Common myeloid progenitor, CD34-positive (primary cell): ENCODE data around the gene HSPB9.

Experiments used
- CTCF ChIA-PET: fragments of 350-600 bp; sonication (Branson Sonifier 250); formaldehyde crosslinking; loops from one replicate; lab custom pipeline; 2021; ENCODE audit warnings: antibody characterized with exemption; lab: Charles Lee
- POLR2A ChIA-PET: fragments of 350-600 bp; sonication (Branson Sonifier 250); formaldehyde crosslinking; loops from one replicate; lab custom pipeline; 2021; ENCODE audit warnings: antibody characterized with exemption; lab: Charles Lee
- DNase-seq, 3 donors: peaks; one replicate each; pipeline versions ENCODE4 v3.0.0 to v3.0.0-alpha.2; 2013
- H3K27ac ChIP-seq, 2 experiments: 1 replicate in 1 of 2; 2 replicates in 1 of 2; pipeline ENCODE4 v1.7.0; 2013; ENCODE audit warnings: inconsistent platforms in 2 of 2, low read length in 2 of 2, mild to moderate bottlenecking in 2 of 2, low read depth in 1 of 2, moderate library complexity in 1 of 2; ENCODE audit not compliant: severe bottlenecking in 2 of 2, insufficient read depth in 1 of 2, poor library complexity in 1 of 2
- H3K27me3 ChIP-seq, 5 experiments: replicated peaks in 2 of 5; 1 replicate in 3 of 5; 2 replicates in 2 of 5; pipeline versions ENCODE4 v1.6.1 to v1.7.0; 2013; ENCODE audit warnings: low read length in 4 of 5, mild to moderate bottlenecking in 2 of 5, moderate library complexity in 2 of 5, inconsistent platforms in 1 of 5; ENCODE audit not compliant: insufficient read depth in 5 of 5, control insufficient read depth in 4 of 5
- H3K36me3 ChIP-seq, 4 experiments: 1 replicate in 2 of 4; 2 replicates in 2 of 4; pipeline versions ENCODE4 v1.6.1 to v1.7.0; 2013; ENCODE audit warnings: low read length in 3 of 4, control low read depth in 1 of 4, mild to moderate bottlenecking in 1 of 4; ENCODE audit not compliant: control insufficient read depth in 4 of 4, insufficient read depth in 4 of 4
- H3K4me1 ChIP-seq, 4 experiments: 1 replicate in 3 of 4; 2 replicates in 1 of 4; pipeline versions ENCODE4 v1.6.1 to v1.7.1; 2013; ENCODE audit warnings: low read length in 3 of 4, mild to moderate bottlenecking in 3 of 4, control low read depth in 1 of 4, inconsistent platforms in 1 of 4, moderate library complexity in 1 of 4; ENCODE audit not compliant: control insufficient read depth in 4 of 4, insufficient read depth in 4 of 4; ENCODE audit errors: control extremely low read depth in 1 of 4
- H3K4me3 ChIP-seq, 7 experiments: 1 replicate in 4 of 7; 2 replicates in 3 of 7; pipeline versions ENCODE4 v1.5.1 to v1.7.0; 2013; ENCODE audit warnings: mild to moderate bottlenecking in 7 of 7, low read length in 6 of 7, moderate library complexity in 6 of 7, inconsistent platforms in 2 of 7, low read depth in 2 of 7, control low read depth in 1 of 7; ENCODE audit not compliant: insufficient read depth in 4 of 7, control insufficient read depth in 1 of 7; ENCODE audit errors: extremely low read depth in 1 of 7
- H3K9me3 ChIP-seq, 5 experiments: 1 replicate in 4 of 5; 2 replicates in 1 of 5; pipeline versions ENCODE4 v1.6.1 to v1.7.1; 2013; ENCODE audit warnings: low read length in 4 of 5, mild to moderate bottlenecking in 2 of 5, inconsistent platforms in 1 of 5, low read depth in 1 of 5, moderate library complexity in 1 of 5; ENCODE audit not compliant: control insufficient read depth in 4 of 5, insufficient read depth in 2 of 5; ENCODE audit errors: control extremely low read depth in 1 of 5
- WGBS: methylation state at CpG from one replicate; pipeline ENCODE4 v1.1.5; 2013; ENCODE audit not compliant: insufficient coverage; 5-methylcytosine and 5-hydroxymethylcytosine counted together

HSPB9 gene

DNA sequence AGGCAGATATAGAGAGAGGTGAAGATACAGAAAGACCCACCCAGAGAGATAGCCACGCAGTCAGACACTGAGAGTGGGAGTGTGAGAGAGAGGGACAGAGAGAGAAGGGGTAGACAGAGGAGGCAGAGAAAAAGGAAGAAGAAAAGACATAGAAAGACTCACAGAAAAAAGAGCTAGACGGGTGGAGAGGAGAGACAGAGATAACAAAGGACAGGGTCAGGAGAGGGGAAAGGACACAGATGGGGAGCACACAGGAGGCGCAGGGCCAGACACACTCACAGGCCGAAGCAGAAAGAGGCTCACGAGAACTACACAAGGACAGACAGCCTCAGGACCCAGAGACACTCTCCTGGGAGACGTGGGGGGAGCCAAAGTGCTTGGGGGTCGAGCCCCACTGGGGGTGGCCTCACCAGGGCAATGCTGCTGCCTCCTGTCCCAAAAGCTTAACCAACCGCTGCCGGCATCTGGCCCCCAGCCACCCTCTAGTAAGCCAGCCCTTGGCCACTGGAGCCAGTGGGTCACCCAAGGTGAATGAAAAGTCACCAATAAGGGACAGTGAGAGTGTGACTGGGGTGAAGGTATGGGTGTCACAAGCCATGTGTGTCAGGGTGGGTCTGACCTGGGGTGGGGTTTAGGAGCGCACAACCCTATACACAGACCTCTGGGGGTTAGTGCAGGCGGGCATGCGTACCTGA is 28.1 kb upstream of the HSPB9 start:
- no peak overlapping the region for H3K4me3 ChIP-seq
- H3K4me1 ChIP-seq: peaks cover 0 to 23% (median 15%) of the 10 kb centered on the region in 4 experiments
- no peak overlapping the region for H3K27ac ChIP-seq
- no peaks in the 10 kb centered on the region for H3K36me3 ChIP-seq
- WGBS: 97% methylated on average over 12 of the region's 12 CpGs
- DNase-seq: no peak
- ChIA-PET CTCF (interaction anchor here (0.6 to 0.8 kb wide), 3 partner anchors 10 to 28 kb away, joined by 3 read pairs; no protein-coding TSS in a partner anchor), POLR2A (no interaction called here)
- no peaks in the 10 kb centered on the region for H3K9me3 ChIP-seq
- H3K27me3 ChIP-seq: peaks cover 0 to 16% (median 9%) of the 10 kb centered on the region in 5 experiments

DNA sequence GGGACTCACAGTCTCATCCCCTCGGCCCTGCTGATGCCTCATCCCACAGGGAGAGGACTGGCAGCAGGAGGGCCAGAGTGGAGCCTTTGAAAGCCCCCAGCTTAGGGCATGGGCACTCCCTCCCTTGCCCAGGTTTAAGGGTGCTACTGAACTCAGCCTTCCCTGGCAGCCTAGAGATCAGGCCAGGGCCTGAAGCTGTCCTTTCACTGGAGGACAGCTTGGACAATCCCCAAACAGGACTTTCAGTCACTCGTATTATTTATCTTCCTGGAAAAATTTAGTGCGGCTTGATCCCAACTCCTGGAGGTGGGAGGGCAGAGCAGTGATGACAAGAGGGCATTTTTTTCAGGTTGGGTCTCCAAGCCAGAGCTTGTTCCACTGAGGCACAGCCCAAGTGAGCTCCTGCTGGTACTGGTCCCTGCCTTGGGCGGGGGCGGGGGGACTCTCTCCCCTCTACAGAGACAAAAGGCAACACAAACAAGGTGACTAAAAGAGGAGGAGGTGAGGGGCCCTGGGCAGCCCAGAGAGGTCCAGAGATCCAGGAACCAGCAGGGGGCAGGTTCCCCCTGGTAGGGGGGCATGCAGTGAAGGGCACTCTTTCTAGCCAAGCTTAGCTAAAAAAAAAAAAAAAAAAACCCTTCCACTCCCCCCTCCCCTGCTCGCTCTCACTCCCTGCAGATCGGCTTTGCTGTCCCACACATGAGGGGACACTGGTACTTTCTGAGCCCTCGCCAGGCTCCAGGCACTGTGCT is 26.1 kb upstream of the HSPB9 start:
- Histone ChIP-seq H3K27ac (no peak overlapping the region), H3K36me3 (no peaks in the 10 kb centered on the region), H3K4me3 (no peak overlapping the region), H3K4me1 (peaks cover 0 to 24% (median 13%) of the 10 kb centered on the region in 4 experiments), H3K27me3 (peaks cover 0 to 16% (median 9%) of the 10 kb centered on the region in 5 experiments), H3K9me3 (no peaks in the 10 kb centered on the region)
- ChIA-PET CTCF (interaction anchor here (0.6 to 5.8 kb wide), 7 partner anchors 17 to 76 kb away, joined by 3 to 41 read pairs (median 4); no protein-coding TSS in a partner anchor), POLR2A (no interaction called here)
- WGBS: 85% methylated on average over 4 of the region's 8 CpGs
- peak in 1 of 3 donors; percentile 14 for DNase-seq

DNA sequence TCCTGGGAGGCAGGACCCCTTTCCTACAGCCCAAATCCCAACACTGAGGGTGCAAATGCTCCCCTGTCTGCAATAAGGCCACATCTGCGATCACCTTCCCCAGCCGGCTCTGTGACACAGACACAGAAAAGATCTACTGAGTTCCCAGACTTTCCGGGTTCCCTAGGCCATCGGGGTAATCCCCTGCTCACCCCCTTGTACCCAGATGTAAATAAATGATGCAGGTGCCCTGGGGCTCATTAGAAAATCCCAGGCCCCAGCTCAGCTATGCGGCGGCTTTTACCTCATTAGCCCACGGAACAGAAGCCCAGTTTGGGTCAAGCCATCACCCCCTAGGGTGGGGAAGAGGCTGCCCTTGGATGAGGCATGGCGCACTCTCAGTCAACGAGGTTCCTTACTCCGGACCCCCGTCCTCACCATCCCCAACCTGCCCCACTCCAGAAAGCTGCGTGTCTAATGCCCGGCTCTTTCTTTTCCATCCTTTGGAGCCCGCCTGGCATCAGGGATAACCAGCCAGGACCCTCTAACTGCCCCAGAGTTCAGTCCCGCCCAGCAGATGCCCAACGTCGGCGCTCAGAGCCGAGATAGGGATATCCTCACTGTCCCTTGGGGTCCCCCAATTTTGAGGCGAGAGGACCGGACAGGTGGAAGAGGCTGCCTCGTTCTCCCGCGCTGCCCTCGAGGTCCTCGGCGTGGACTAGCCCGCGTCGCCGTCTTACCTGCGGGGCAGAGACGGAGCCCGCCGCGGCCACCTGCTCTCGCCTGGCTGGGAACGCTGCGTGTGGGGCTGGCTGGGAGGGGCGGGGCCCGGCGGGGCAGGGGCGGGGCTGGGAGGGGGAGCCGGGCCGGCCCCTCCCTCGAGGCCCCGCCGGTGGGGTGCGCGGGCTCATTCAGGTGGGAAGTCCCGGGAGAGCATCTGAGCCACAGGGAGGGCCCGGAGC is 24.6 kb upstream of the HSPB9 start, which contains the start of gene ZNF385C:
TSS of gene ZNF385C (minus strand) at position 783 of the 941 bp plus-strand sequence. CDS start 35,417 bp downstream, outside the sequence.
- Histone ChIP-seq H3K4me1 (peaks cover 0 to 21% (median 13%) of the 10 kb centered on the region in 4 experiments), H3K27me3 (peaks cover 0 to 16% (median 9%) of the 10 kb centered on the region in 5 experiments), H3K4me3 (peak within 1 kb of the TSS in 5 of 7 experiments; percentile 6 to 69 (median 46)), H3K27ac (no peak within 1 kb of the TSS), H3K9me3 (no peaks in the 10 kb centered on the region), H3K36me3 (peaks cover 0 to 1% (median 0%) of the 10 kb centered on the region in 4 experiments)
- DNase-seq: peak in 1 of 3 donors; percentile 36
- 18% methylated on average over 34 of the region's 52 CpGs for WGBS
- POLR2A ChIA-PET: no interaction called here
- CTCF ChIA-PET: interaction anchor here (0.8 to 5.8 kb wide), 10 partner anchors 9 to 79 kb away, joined by 3 to 41 read pairs (median 4); partner anchors contain the start of genes DHX58, DNAJC7 and NKIRAS2

DNA sequence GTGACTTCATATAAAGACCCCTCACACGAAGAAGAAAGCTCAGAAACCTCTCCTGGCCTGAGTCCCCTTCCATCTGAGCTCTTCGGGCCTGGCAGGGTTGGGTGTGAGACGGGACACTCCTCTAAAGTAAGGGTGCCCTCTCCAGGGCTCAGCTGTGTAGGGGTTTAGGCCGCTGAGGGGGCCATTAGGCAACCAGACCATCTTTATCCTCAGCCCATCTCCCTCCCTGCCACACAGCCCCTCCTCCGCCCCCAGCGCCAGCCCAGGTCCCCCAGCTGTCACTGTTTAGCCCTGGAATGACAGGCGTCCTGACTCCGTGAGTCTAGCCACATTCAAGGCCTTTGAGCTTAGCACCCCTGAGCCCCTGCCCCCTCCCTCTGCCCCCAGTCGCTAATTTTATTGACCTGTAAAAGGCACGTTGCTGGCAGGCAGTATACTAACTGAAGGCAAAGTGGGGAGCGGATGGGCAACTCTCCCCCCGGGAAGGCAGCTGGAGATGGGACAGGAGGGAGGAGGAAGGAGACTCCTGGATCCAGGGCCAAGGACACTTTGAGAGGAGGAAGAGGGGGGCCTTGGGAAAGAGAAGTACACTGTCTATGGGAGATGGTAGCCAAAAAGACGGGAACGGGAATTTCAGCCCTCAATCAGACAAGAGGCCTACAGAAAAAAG is 23.7 kb upstream of the HSPB9 start:
- Histone ChIP-seq H3K4me1 (peaks cover 0 to 18% (median 10%) of the 10 kb centered on the region in 4 experiments), H3K36me3 (peaks cover 0 to 7% (median 0%) of the 10 kb centered on the region in 4 experiments), H3K27me3 (peaks cover 0 to 16% (median 9%) of the 10 kb centered on the region in 5 experiments), H3K4me3 (no peak overlapping the region), H3K27ac (no peak overlapping the region), H3K9me3 (no peaks in the 10 kb centered on the region)
- WGBS: 91% methylated on average over 9 of the region's 14 CpGs
- ChIA-PET CTCF (interaction anchor here (0.9 to 5.8 kb wide), 9 partner anchors 9 to 80 kb away, joined by 3 to 41 read pairs (median 4); partner anchors contain the start of genes DHX58, DNAJC7 and NKIRAS2), POLR2A (interaction anchor here (0.8 to 0.9 kb wide), 2 partner anchors 10 to 13 kb away, joined by 3 read pairs; partner anchors contain the start of gene DHX58)
- DNase-seq: no peak

- DNase-seq: peak; percentile 58 to 66 (median 58)
- H3K4me1 ChIP-seq: peaks cover 0 to 18% (median 10%) of the 10 kb centered on the region in 4 experiments
- peaks cover 0 to 19% (median under 1%) of the 10 kb centered on the region in 4 experiments for H3K36me3 ChIP-seq
- POLR2A ChIA-PET: interaction anchor here (0.5 kb wide), 1 partner anchor 144 kb away, joined by 3 read pairs; no protein-coding TSS in a partner anchor
- CTCF ChIA-PET: interaction anchor here (0.6 to 21.8 kb wide), 16 partner anchors 10 to 136 kb away, joined by 3 to 381 read pairs (median 4); partner anchors contain the start of genes DHX58, DNAJC7 and NKIRAS2
- H3K9me3 ChIP-seq: no peaks in the 10 kb centered on the region
- peaks cover 0 to 14% (median 9%) of the 10 kb centered on the region in 5 experiments for H3K27me3 ChIP-seq
- 55% methylated on average over 14 of the region's 14 CpGs for WGBS
- H3K4me3 ChIP-seq: no peak overlapping the region
- H3K27ac ChIP-seq: no peak overlapping the region
These were observed 20.9 kb upstream of the HSPB9 start for GRCh38 chr17:42101513-42102292.
